Lower lobe of right lung (tissue), 2 donors: Measurements from ENCODE around the gene NOP58. TPM values are rescaled to one million over a fixed set of nuclear protein-coding genes. Genes with fewer than 3 reads are reported as not detected.
"Not testable (repeated sequence)": the region's sequence is repeated elsewhere in the genome, so short reads cannot be mapped to it uniquely, and the experiment has no call there.

Source experiments
- ATAC-seq, 2 donors: fragments of 200-7000 bp; cut with Tn5 transposase; one replicate each; pipeline ENCODE4 v1.9.1; 2020 to 2022; ENCODE audit warnings: mild to moderate bottlenecking in 2 of 2, moderate library complexity in 2 of 2
- DNase-seq: peaks from one replicate; pipeline ENCODE4 v3.0.0-alpha.2; 2020
- H3K27ac ChIP-seq: fragments of 200-600 bp; one replicate; pipeline ENCODE4 v1.8.0; 2022
- H3K27me3 ChIP-seq: fragments of 200-600 bp; one replicate; pipeline ENCODE4 v1.8.0; 2022; ENCODE audit warnings: low read depth
- H3K36me3 ChIP-seq: fragments of 200-600 bp; one replicate; pipeline ENCODE4 v1.8.0; 2022; ENCODE audit warnings: mild to moderate bottlenecking
- H3K4me1 ChIP-seq: fragments of 200-600 bp; one replicate; pipeline ENCODE4 v1.8.0; 2022
- H3K4me3 ChIP-seq: fragments of 200-600 bp; one replicate; pipeline ENCODE4 v1.8.0; 2022; ENCODE audit warnings: mild to moderate bottlenecking
- H3K9me3 ChIP-seq: fragments of 200-600 bp; one replicate; pipeline ENCODE4 v1.8.0; 2022
- CTCF ChIP-seq: fragments of 200-600 bp; IDR thresholded peaks from one replicate; pipeline ENCODE4 v1.8.0; 2022; ENCODE audit warnings: antibody characterized with exemption, mild to moderate bottlenecking
- intact Hi-C: fragments of 100-400 bp; cut with DNase I; formaldehyde crosslinking; loops from one replicate; pipeline ENCODE4 v1.11.0; 2022
- total RNA-seq: library from RNA; stranded (reverse); fragmentation: NEBNext Ultra II Directional; extraction: Animal tissue kit (Norgen Biotek cat#: 25700); gene quantifications from one replicate; pipeline ENCODE4 v1.2.1, GENCODE V29; 2021
- donor health status: DM: no; HTN: yes; CAD: no; lungs with severe emphysema.

NOP58 gene
- total RNA-seq, 1 donor from 2014 or later, result 37.8 TPM

DNA sequence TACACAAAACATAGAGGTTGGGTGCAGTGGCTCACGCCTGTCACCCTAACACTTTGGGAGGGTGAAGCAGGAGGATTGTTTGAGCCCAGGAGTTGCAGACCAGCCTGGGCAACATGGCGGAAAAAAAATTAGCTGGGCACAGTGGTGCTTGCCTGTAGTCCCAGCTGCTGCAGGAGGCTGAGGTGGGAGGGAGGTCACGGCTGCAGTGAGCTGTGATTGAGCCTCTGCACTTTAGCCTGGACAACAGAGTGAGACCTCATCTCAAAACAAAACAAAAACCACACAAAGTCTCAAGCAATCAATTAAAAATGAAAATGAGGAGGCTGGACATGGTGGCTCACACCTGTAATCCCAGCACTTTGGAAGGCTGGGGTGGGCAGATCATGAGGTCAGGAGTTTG is 4.9 kb downstream of the NOP58 start:
- Histone ChIP-seq H3K27ac (no peak overlapping the region), H3K4me1 (peaks cover 29% of the 10 kb centered on the region), H3K27me3 (no peaks in the 10 kb centered on the region), H3K9me3 (no peaks in the 10 kb centered on the region), H3K36me3 (peaks cover 2% of the 10 kb centered on the region), H3K4me3 (no peak overlapping the region)
- ATAC-seq (no peak), DNase-seq (no peak)
- TF ChIP-seq CTCF, result no peak
- intact Hi-C loops, result no loop called here

GRCh38 chr2:202276078-202276720 is 10.6 kb downstream of the NOP58 start:
- intact Hi-C loops, H3K9me3 ChIP-seq, ATAC-seq, DNase-seq, H3K27ac ChIP-seq, H3K27me3 ChIP-seq, H3K4me3 ChIP-seq: not testable (repeated sequence)
- Histone ChIP-seq H3K4me1 (peaks cover 28% of the 10 kb centered on the region), H3K36me3 (peaks cover 42% of the 10 kb centered on the region)

DNA sequence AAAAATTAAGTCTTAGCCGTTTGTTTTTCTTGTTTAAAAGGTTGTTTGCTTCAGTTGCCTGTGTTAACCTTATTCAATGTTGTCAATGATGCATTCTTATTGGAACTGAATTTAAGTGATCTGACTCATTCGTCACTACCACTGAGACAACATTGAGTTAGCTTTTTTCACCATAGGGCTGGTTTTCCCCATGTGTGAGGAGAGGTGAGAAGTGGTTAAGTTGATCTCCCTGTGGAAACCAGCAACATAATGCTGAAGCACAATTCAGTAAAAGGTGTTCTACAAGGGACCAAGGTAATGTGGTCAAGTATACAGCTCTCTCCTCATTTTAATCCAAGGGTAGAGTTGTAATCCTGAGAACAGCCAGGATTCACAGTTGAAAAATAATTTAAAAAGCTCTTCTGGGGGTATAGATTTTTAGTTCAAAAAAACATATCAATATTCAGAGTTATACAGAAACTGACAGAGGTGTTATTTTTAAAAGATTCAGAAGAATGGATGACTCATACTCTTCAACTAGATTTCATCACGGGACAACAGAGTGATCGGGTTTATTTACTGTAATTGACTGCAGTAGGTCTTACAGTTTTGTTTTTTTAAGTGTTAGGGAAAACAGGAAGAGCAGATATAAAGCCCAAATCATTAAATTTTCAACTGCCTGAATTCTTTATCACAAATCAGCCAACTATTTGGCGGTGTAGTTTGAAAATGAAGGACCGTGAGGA is 12.6 kb downstream of the NOP58 start:
- Histone ChIP-seq H3K9me3 (no peaks in the 10 kb centered on the region), H3K27me3 (no peaks in the 10 kb centered on the region), H3K4me1 (peaks cover 28% of the 10 kb centered on the region), H3K36me3 (peaks cover 61% of the 10 kb centered on the region), H3K27ac (peak overlapping the region; percentile 32), H3K4me3 (no peak overlapping the region)
- DNase-seq (no peak), ATAC-seq (peak; percentile 45 to 72)
- no peak for TF ChIP-seq CTCF
- intact Hi-C loops, result no loop called here

- H3K27ac ChIP-seq, result peak overlapping the region; percentile 32
- no peaks in the 10 kb centered on the region for H3K27me3 ChIP-seq
- peak; percentile 80 to 86 for ATAC-seq
- no peak overlapping the region for H3K4me3 ChIP-seq
- no peak for DNase-seq
- peaks cover 69% of the 10 kb centered on the region for H3K36me3 ChIP-seq
- peak; percentile 61 for TF ChIP-seq CTCF
- no peaks in the 10 kb centered on the region for H3K9me3 ChIP-seq
- intact Hi-C loops, result no loop called here
- H3K4me1 ChIP-seq, result peaks cover 28% of the 10 kb centered on the region
Measured at GRCh38 chr2:202278944-202279343, 13.4 kb downstream of the NOP58 start.

DNA sequence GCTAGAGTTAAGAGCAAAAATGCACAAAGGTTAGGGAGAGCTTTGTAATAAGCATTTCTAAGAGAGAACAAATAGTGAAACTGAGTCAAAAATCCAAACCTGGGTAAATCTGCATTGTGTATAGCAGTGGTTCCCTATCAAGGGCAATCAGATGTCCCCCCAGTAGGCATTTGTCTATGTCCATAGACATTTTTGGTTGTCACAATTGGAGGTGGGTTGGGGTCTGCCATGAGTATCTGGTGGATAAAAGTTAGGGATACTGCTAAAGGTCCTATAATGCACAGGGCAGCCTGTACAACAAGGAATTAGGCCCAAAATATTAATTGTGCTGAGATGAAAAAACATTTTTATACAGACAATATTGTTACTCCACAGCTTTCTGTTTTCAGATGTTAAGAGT is 21.0 kb downstream of the NOP58 start:
- intact Hi-C loops, result no loop called here
- Histone ChIP-seq H3K27me3 (no peaks in the 10 kb centered on the region), H3K9me3 (no peaks in the 10 kb centered on the region), H3K36me3 (peaks cover 98% of the 10 kb centered on the region), H3K4me3 (no peak overlapping the region), H3K4me1 (no peaks in the 10 kb centered on the region), H3K27ac (no peak overlapping the region)
- ATAC-seq, result no peak
- TF ChIP-seq CTCF, result no peak
- no peak for DNase-seq
